HCT116 (cell line): ENCODE results near the gene DBX2. TPM values are rescaled to one million over a fixed set of nuclear protein-coding genes. Genes with fewer than 3 reads are reported as not detected.
"Not testable (repeated sequence)": the region's sequence is repeated elsewhere in the genome, so short reads cannot be mapped to it uniquely, and the experiment has no call there.

Experiments
- ATAC-seq: fragments of 200-7000 bp; cut with Tn5 transposase; 2 replicates; pipeline ENCODE4 v1.9.1; 2020; ENCODE audit warnings: mild to moderate bottlenecking, moderate library complexity
- BruUV-seq: library from RNA; stranded (reverse); fragments of 400-500 nt; replicated peaks from 2 replicates; lab custom pipeline; 2021; lab: Mats Ljungman, UMichigan
- CTCF ChIA-PET: fragments of 300-600 bp; sonication (Branson Sonifier 250); formaldehyde crosslinking; loops from one replicate; lab custom pipeline; 2021; ENCODE audit warnings: antibody characterized with exemption; lab: Charles Lee
- POLR2A ChIA-PET: fragments of 300-600, 350-600 bp; sonication (Branson Sonifier 250); formaldehyde crosslinking; loops from one replicate; lab custom pipeline; 2021; ENCODE audit warnings: antibody characterized with exemption; lab: Charles Lee
- RAD21 ChIA-PET, 2 experiments: fragments of 300-600 bp; sonication (Branson Sonifier 250); formaldehyde crosslinking; loops; one replicate each; lab custom pipeline; 2023; ENCODE audit warnings: low total read pairs in 2 of 2; ENCODE audit not compliant: uncharacterized antibody in 2 of 2, unreplicated experiment in 2 of 2, low non-redundant PET in 1 of 2; lab: Charles Lee
- DNase-seq: peaks from one replicate; pipeline ENCODE4 v3.0.0-alpha.2; 2010; ENCODE audit warnings: low read depth, low spot score
- H2AFZ ChIP-seq: fragments of 200-600 bp; shearing (Covaris generic), sonication (generic); 2 replicates; pipeline ENCODE4 v1.6.1; 2017; ENCODE audit warnings: low read depth, mixed run types, mixed read lengths, antibody characterized with exemption, low read length; ENCODE audit not compliant: poor library complexity, severe bottlenecking
- H3K27ac ChIP-seq: 2 replicates; pipeline ENCODE4 v1.5.1; 2012; ENCODE audit warnings: low read depth, low read length
- H3K27me3 ChIP-seq: fragments of 200-600 bp; sonication (generic); 2 replicates; pipeline ENCODE4 v1.6.1; 2016; ENCODE audit warnings: mixed run types, low read length, mixed read lengths; ENCODE audit not compliant: insufficient read depth
- H3K36me3 ChIP-seq, 2 experiments: fragments of 200-500 bp in 1 of 2; fragments of 200-600 bp in 1 of 2; sonication (Bioruptor generic) in 1 of 2; sonication (generic) in 1 of 2; 2 replicates each; pipeline versions ENCODE4 v1.5.1 to v1.6.1; 2014 to 2016; ENCODE audit warnings: low read length in 2 of 2, inconsistent platforms in 1 of 2, mixed read lengths in 1 of 2, mixed run types in 1 of 2; ENCODE audit not compliant: insufficient read depth in 2 of 2, control insufficient read depth in 1 of 2
- H3K4me1 ChIP-seq, 2 experiments: fragments of 200-600 bp in 1 of 2; sonication (generic) in 1 of 2; 2 replicates each; pipeline versions ENCODE4 v1.5.1 to v1.6.1; 2012 to 2017; ENCODE audit warnings: low read length in 2 of 2, inconsistent platforms in 1 of 2, mild to moderate bottlenecking in 1 of 2, mixed read lengths in 1 of 2, mixed run types in 1 of 2, moderate library complexity in 1 of 2; ENCODE audit not compliant: insufficient read depth in 2 of 2, control insufficient read depth in 1 of 2
- H3K4me2 ChIP-seq: fragments of 200-600 bp; sonication (generic); 2 replicates; pipeline ENCODE4 v1.6.1; 2017; ENCODE audit warnings: mixed run types, low read length, mixed read lengths
- H3K4me3 ChIP-seq, 2 experiments: fragments of 200-600 bp in 1 of 2; sonication (generic) in 1 of 2; replicated peaks in 1 of 2; 2 replicates each; pipeline ENCODE4 v1.5.1; 2011 to 2016; ENCODE audit warnings: low read length in 2 of 2, control low read depth in 1 of 2, low read depth in 1 of 2, mild to moderate bottlenecking in 1 of 2, mixed read lengths in 1 of 2, mixed run types in 1 of 2
- H3K79me2 ChIP-seq: fragments of 200-600 bp; sonication (generic); 2 replicates; pipeline ENCODE4 v1.6.1; 2017; ENCODE audit warnings: mild to moderate bottlenecking, mixed run types, low read length, moderate library complexity, mixed read lengths; ENCODE audit not compliant: insufficient read depth
- H3K9ac ChIP-seq: fragments of 200-600 bp; sonication (generic); 2 replicates; pipeline ENCODE4 v1.6.1; 2016; ENCODE audit warnings: low read length, mixed read lengths
- H3K9me2 ChIP-seq: fragments of 200-600 bp; sonication (generic), shearing (Covaris generic); 2 replicates; pipeline ENCODE4 v1.6.1; 2017; ENCODE audit warnings: mixed run types, mild to moderate bottlenecking, moderate library complexity; ENCODE audit not compliant: insufficient read depth
- H3K9me3 ChIP-seq, 2 experiments: fragments of 200-500 bp in 1 of 2; fragments of 200-600 bp in 1 of 2; sonication (Bioruptor generic) in 1 of 2; sonication (generic) in 1 of 2; 2 replicates each; pipeline ENCODE4 v1.6.1; 2014 to 2017; ENCODE audit warnings: low read length in 2 of 2, mixed read lengths in 2 of 2, inconsistent platforms in 1 of 2, low read depth in 1 of 2, mild to moderate bottlenecking in 1 of 2, mixed run types in 1 of 2, moderate library complexity in 1 of 2; ENCODE audit not compliant: control insufficient read depth in 1 of 2, insufficient read depth in 1 of 2
- H4K20me1 ChIP-seq: fragments of 200-600 bp; sonication (generic), shearing (Covaris generic); 2 replicates; pipeline ENCODE4 v1.6.1; 2017; ENCODE audit warnings: mixed run types, mild to moderate bottlenecking, moderate library complexity; ENCODE audit not compliant: insufficient read depth
- CEBPB ChIP-seq: IDR thresholded peaks from 2 replicates; pipeline ENCODE4 v1.6.1; 2012; ENCODE audit warnings: low read depth
- EGR1 ChIP-seq: IDR thresholded peaks from 2 replicates; pipeline ENCODE4 v1.6.1; 2012; ENCODE audit warnings: low read depth
- EZH2phosphoT487 ChIP-seq: fragments of 200-600 bp; IDR thresholded peaks from 2 replicates; pipeline ENCODE4 v1.6.1; 2018; ENCODE audit warnings: antibody characterized with exemption, borderline replicate concordance
- POLR2A ChIP-seq: IDR thresholded peaks from 2 replicates; pipeline ENCODE4 v1.7.0; 2011; ENCODE audit warnings: borderline replicate concordance; ENCODE audit not compliant: insufficient read depth, insufficient read length; ENCODE audit errors: extremely low read depth
- SIN3A ChIP-seq: IDR thresholded peaks from 2 replicates; pipeline ENCODE4 v1.6.1; 2012; ENCODE audit warnings: low read depth
- SP1 ChIP-seq: IDR thresholded peaks from 2 replicates; pipeline ENCODE4 v1.6.1; 2012; ENCODE audit warnings: low read depth
- SRF ChIP-seq: IDR thresholded peaks from 2 replicates; pipeline ENCODE4 v1.6.1; 2012; ENCODE audit warnings: low read depth
- TCF7L2 ChIP-seq: IDR thresholded peaks from 2 replicates; pipeline ENCODE4 v1.7.0; 2011; ENCODE audit warnings: borderline replicate concordance, inconsistent platforms; ENCODE audit not compliant: insufficient read depth, insufficient read length; ENCODE audit errors: extremely low read depth
- ZFX ChIP-seq: fragments of 450-650 bp; IDR thresholded peaks from 2 replicates; pipeline ENCODE4 v1.6.1; 2017
- intact Hi-C: fragments of 100-400 bp; cut with micrococcal nuclease; formaldehyde crosslinking; loops from 2 replicates; pipeline ENCODE4 v1.10.0; 2022
- total RNA-seq: library from RNA; stranded (reverse); gene quantifications from one replicate; pipeline ENCODE4 v1.2.1, GENCODE V29; 2021; ENCODE audit not compliant: unreplicated experiment
- TF ChIP-seq, protein P1 (sequence below): IDR thresholded peaks from 2 replicates; pipeline ENCODE4 v1.6.1; 2012
- TF ChIP-seq, protein P2 (sequence below): IDR thresholded peaks from 2 replicates; pipeline ENCODE4 v1.6.1; 2012
- TF ChIP-seq, protein P3 (sequence below): IDR thresholded peaks from 2 replicates; pipeline ENCODE4 v1.6.1; 2012; ENCODE audit warnings: low read depth
- TF ChIP-seq, protein P4 (sequence below): IDR thresholded peaks from 2 replicates; pipeline ENCODE4 v1.6.1; 2011; ENCODE audit warnings: mild to moderate bottlenecking, low read length, moderate library complexity; ENCODE audit not compliant: insufficient replicate concordance; ENCODE audit errors: extremely low read depth

The DBX2 gene
- total RNA-seq, 1 experiment from 2014 or later, result not detected

DNA sequence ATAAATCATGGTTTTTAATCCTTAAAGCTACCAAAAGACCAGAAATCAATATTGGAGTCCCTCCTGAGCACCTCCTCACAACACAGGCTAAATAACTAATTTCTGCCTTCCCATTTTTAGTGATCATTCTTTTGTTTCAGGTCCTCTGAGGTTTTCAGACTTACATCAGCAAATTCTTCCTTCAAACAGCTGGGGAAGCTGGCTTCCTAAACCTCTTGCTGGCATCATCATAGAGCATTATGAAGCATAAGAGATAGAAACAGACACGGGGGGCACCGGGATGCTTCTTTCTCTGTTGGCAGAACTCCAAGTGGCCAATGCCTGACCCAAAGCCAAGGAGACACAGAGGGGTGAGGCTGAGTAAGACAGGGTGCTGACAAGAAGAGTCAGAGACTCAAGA lies 47.9 kb upstream of the DBX2 start:
- H3K9me3 ChIP-seq, result no peaks in the 10 kb centered on the region
- TF ChIP-seq, protein P1, sequence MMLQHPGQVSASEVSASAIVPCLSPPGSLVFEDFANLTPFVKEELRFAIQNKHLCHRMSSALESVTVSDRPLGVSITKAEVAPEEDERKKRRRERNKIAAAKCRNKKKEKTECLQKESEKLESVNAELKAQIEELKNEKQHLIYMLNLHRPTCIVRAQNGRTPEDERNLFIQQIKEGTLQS, result no peak
- no peak for TF ChIP-seq ZFX
- TF ChIP-seq, protein P2, sequence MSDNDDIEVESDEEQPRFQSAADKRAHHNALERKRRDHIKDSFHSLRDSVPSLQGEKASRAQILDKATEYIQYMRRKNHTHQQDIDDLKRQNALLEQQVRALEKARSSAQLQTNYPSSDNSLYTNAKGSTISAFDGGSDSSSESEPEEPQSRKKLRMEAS, result no peak
- no peak for TF ChIP-seq POLR2A
- no peak for TF ChIP-seq EGR1
- TF ChIP-seq, protein P3, sequence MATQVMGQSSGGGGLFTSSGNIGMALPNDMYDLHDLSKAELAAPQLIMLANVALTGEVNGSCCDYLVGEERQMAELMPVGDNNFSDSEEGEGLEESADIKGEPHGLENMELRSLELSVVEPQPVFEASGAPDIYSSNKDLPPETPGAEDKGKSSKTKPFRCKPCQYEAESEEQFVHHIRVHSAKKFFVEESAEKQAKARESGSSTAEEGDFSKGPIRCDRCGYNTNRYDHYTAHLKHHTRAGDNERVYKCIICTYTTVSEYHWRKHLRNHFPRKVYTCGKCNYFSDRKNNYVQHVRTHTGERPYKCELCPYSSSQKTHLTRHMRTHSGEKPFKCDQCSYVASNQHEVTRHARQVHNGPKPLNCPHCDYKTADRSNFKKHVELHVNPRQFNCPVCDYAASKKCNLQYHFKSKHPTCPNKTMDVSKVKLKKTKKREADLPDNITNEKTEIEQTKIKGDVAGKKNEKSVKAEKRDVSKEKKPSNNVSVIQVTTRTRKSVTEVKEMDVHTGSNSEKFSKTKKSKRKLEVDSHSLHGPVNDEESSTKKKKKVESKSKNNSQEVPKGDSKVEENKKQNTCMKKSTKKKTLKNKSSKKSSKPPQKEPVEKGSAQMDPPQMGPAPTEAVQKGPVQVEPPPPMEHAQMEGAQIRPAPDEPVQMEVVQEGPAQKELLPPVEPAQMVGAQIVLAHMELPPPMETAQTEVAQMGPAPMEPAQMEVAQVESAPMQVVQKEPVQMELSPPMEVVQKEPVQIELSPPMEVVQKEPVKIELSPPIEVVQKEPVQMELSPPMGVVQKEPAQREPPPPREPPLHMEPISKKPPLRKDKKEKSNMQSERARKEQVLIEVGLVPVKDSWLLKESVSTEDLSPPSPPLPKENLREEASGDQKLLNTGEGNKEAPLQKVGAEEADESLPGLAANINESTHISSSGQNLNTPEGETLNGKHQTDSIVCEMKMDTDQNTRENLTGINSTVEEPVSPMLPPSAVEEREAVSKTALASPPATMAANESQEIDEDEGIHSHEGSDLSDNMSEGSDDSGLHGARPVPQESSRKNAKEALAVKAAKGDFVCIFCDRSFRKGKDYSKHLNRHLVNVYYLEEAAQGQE, result no peak
- no peak for TF ChIP-seq SRF
- TF ChIP-seq TCF7L2, result no peak
- no peak for TF ChIP-seq CEBPB
- TF ChIP-seq SP1, result no peak
- TF ChIP-seq, protein P4, sequence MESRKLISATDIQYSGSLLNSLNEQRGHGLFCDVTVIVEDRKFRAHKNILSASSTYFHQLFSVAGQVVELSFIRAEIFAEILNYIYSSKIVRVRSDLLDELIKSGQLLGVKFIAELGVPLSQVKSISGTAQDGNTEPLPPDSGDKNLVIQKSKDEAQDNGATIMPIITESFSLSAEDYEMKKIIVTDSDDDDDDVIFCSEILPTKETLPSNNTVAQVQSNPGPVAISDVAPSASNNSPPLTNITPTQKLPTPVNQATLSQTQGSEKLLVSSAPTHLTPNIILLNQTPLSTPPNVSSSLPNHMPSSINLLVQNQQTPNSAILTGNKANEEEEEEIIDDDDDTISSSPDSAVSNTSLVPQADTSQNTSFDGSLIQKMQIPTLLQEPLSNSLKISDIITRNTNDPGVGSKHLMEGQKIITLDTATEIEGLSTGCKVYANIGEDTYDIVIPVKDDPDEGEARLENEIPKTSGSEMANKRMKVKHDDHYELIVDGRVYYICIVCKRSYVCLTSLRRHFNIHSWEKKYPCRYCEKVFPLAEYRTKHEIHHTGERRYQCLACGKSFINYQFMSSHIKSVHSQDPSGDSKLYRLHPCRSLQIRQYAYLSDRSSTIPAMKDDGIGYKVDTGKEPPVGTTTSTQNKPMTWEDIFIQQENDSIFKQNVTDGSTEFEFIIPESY, result no peak
- no peak for TF ChIP-seq SIN3A
- no peak for TF ChIP-seq EZH2phosphoT487
- no peak overlapping the region for H2AFZ ChIP-seq
- no peaks in the 10 kb centered on the region for H3K27me3 ChIP-seq
- intact Hi-C loops, result no loop called here
- H3K4me2 ChIP-seq, result no peak overlapping the region
- no peaks in the 10 kb centered on the region for H3K36me3 ChIP-seq
- ATAC-seq, result no peak
- no peaks in the 10 kb centered on the region for H3K79me2 ChIP-seq
- H3K27ac ChIP-seq, result no peak overlapping the region
- ChIA-PET RAD21 (no interaction called here), CTCF (no interaction called here), POLR2A (no interaction called here)
- no TSS peak for BruUV-seq
- H3K4me3 ChIP-seq, result no peak overlapping the region
- no peaks in the 10 kb centered on the region for H3K9me2 ChIP-seq
- DNase-seq, result no peak
- no peaks in the 10 kb centered on the region for H4K20me1 ChIP-seq
- H3K4me1 ChIP-seq, result no peaks in the 10 kb centered on the region
- H3K9ac ChIP-seq, result no peak overlapping the region

DNA sequence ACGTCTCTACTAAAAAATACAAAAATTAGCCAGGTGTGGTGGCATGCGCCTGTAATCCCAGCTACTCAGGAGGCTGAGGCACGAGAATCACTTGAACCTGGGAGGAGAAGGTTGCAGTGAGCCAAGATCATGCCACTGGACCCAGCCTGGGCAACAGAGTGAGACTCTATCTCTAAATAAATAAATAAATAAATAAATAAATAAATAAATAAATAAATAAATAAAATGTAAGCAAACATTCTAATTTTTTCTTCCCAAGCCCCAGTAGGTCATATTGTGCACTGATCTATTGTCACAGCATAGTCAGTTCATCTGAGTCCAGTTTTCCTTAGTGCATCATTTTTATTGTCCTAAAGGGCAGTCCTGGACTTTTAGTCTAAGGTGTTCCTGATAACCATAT lies 44.5 kb upstream of the DBX2 start:
- intact Hi-C loops, RAD21 ChIA-PET, H3K4me3 ChIP-seq, DNase-seq, H3K9ac ChIP-seq, H2AFZ ChIP-seq, H3K36me3 ChIP-seq, H3K27me3 ChIP-seq, H3K4me2 ChIP-seq, BruUV-seq, CTCF ChIA-PET, H4K20me1 ChIP-seq, H3K9me2 ChIP-seq, H3K4me1 ChIP-seq, ATAC-seq, H3K9me3 ChIP-seq, POLR2A ChIA-PET, H3K27ac ChIP-seq, H3K79me2 ChIP-seq: not testable (repeated sequence)
